HG02981 (cell line): ENCODE measurements around the gene RHBDL2.
"Not testable (repeated sequence)": the region's sequence is repeated elsewhere in the genome, so short reads cannot be mapped to it uniquely, and the experiment has no call there.

ENCODE experiments used
- ATAC-seq: cut with Tn5 transposase; IDR thresholded peaks from one replicate; pipeline ENCODE4 v1.9.1; 2021; ENCODE audit warnings: mild to moderate bottlenecking, moderate library complexity; ENCODE audit not compliant: unreplicated experiment

RHBDL2 gene

DNA sequence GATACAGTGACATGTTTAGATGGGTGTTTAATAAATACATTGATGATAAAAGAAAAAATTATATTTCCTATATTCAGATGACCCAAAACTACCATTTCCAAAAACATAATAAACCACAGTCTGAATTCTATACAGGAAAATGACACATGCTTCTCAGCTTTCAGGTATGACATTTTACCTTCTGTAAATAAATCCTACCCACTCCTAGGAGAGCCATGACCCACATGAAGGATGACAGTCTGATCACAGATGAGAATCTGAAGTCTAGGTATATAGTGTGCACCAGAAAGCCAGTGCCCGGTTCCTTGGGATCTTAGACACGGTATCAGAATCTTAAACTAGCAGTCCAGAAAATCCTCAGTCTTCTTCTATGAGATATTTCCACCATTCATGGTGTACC is 56.5 kb downstream of the RHBDL2 start:
- no peak for ATAC-seq

DNA sequence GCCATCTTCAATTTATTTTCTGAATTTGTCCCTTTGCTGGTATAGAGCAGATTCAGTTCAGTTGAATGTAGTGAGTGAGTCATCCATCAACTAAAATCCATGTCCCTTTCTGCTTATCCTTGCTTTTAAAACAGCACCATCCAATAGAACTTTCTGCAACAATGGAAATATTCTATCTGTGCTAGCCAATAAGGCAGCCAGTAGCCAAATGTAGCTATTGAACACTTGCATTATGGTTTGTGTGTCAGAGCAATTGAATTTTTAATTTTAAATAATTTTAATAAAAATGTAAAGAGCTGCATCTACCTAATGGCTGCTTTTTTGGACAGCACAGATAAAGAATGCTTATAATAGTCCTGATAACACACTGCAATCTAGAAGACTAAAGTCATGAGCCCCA is 60.1 kb downstream of the RHBDL2 start, which contains the start of gene GJA9:
Gene GJA9, minus strand, starts transcription at position 101 of the 400 bp plus-strand sequence. CDS start 5,489 bp downstream, outside the sequence.
- ATAC-seq: no peak

DNA sequence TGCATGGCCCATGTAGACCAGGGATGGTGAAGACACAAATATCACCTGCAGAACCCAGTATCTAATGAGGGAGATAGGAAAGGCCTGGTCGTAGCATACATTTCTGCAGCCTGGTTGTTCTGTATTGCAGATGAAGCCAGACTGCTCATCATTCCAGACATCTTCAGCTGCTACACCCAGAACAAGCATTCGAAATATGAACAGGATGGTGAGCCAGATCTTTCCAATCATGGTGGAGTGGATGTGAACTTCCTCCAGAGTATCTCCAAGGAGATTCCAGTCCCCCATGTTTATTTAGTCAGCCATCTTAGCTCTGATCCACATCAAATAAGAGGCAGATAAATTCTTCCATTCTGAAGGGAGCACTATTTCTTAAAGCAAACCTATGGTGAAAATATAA is 65.8 kb downstream of the RHBDL2 start:
- no peak for ATAC-seq

GRCh38 chr1:38873027-38873969 is 68.3 kb downstream of the RHBDL2 start, which contains the start of gene MYCBP:
MYCBP (minus strand) TSS chr1:38873348; CDS start chr1:38873305, 43 bp downstream.
- peak; percentile 96 for ATAC-seq

DNA sequence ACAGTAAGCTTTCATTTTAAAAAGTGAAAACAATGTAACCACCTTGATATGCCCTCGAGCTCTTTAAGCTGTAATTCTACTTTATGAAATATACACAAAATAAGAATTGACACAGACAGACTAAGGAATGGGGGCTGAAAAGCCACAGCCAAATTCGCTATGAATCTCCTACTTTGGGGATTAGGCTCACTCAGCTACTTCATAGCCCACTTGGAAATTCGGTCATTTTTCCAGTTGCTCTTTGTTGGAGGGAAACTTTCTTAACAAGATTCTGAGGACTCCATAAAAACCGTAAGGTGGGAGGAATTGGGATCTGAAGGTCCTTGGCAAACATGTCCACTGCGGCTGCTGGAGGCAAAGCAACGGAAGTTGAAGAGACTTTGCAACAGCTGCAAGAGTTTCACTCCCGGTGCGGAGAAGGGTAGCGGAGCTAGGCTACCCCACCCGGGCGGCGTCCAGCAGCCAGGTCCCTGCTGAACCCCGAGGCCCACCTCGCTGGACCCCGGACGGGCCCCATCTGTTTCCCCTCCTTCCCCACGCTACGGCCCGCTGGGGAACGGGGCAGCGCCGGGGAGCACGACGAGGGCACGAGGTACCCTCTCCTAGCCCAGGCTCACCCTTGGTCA is 69.1 kb downstream of the RHBDL2 start:
- ATAC-seq: peak; percentile 13

DNA sequence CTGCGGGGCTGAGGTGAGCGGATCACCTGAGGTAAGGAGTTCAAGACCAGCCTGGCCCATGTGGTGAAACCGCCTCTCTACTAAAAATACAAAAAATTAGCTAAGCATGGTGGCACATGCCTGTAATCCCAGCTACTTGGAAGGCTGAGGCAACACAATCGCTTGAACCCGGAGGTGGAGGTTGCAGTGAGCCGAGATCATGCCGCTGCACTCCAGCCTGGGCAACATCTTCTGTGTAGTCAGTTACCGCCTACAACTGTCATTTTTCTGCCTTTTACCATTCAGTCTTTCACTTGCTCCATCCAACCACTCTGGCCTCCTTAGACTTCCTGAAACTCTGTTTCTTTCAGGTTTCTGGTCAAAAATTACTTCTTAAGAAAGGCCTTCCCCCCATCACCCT is 70.6 kb downstream of the RHBDL2 start:
- no peak for ATAC-seq

DNA sequence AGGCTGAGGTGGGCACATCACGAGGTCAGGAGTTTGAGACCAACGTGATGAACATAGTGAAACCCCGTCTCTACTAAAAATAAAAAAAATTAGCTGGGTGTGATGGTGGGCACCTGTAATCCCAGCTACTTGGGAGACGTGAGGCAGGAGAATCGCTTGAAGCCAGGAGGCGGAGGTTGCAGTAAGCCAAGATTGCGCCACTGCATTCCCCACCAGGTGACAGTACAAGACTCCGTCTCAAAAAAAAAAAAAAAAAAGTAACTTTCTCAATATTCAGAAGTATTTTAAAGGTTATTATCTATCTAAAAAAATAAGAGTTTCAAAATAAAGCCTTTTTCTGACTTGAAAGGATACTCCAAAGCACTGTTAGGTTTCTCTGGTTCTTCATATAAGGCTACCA is 74.4 kb downstream of the RHBDL2 start:
- no peak for ATAC-seq

DNA sequence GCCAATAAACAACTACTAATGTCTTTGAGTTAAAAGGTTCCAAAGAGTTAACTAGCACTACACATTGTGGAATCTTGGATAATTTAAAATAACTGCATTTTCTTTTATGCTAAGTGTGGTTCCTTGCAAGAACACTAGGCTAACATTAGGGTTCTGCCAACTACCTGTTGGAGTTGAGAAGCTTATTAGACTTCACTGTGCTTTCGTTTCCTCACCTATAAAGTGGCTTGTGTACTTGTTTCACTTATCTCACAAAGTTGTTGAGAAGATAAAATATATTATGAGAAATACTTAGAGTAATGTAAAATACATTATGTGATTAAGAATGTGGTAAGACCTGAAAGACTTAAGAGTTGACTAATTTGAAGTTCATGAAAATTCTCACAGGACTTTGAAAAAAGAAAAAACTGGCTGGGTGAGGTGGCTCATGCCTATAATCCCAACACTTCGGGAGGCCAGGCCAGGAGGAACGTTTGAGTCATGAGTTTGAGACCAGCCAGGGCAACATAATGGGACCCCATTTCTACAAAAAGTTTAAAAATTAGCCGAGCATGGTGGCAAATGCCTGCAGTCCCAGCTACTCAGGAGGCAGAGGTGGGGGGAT is 76.4 kb downstream of the RHBDL2 start:
- no peak for ATAC-seq

GRCh38 chr1:38860454-38860795 is 81.2 kb downstream of the RHBDL2 start:
- ATAC-seq: no peak

- ATAC-seq: peak; percentile 92
These were observed 81.8 kb downstream of the RHBDL2 start, which contains the start of gene RRAGC for GRCh38 chr1:38859561-38860453. RRAGC (minus strand) TSS chr1:38859772; CDS start chr1:38859646, 126 bp downstream.

DNA sequence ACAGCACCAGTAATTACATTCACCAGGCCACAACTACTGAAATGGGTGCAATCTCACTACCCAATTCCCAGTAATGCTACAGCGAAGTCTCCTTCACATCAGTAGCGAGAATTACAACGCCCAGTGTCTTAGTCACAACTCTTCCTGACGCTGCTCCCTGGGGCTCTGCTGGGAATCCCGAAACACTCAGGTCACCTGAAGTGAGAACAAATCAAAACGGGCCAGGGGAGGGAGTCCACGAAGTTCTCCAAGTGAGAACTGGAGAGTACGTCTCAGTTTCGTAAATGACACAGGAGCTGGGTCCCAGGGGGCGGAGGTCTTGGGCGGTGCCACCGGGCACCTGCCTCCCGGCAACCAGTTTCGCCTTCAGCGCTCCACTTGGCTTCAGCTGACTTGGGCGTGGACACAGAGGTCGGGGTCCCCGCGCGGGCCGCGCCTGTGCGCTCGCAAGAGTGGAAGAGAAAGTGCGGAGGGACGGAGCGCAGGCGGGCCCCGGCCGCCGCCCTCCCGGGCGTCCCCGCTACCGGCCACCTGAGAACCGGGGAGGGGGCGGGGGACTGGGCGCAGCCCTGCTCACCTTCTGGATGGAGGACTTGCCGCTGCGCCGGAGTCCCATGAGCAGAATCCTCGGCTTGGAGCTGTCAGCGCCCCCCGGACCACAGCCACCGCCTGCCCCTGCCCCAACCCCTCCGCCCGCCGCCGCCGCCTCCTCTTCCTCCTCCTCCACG is 82.6 kb downstream of the RHBDL2 start:
- ATAC-seq: peak; percentile 22

DNA sequence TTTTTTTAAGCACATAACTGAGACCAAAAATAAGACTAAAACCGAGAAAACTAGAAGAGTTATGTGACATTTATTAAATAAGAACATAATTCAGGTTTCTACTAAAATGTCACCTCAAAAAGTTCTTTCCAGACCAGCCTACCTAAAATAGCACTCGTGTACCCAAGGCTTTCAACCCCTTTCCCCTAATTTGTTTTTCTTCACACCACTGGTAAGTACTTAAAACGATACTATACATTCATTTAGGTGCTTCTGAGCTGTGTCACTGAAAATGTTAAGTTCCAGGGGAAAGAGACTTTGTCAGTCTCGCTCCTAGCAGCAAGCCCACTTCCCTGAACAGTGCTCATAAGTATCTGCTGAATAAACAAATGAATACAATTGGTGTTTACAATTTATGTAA is 88.8 kb downstream of the RHBDL2 start:
- no peak for ATAC-seq

GRCh38 chr1:38848071-38848470 is 93.6 kb downstream of the RHBDL2 start:
- ATAC-seq: no peak

DNA sequence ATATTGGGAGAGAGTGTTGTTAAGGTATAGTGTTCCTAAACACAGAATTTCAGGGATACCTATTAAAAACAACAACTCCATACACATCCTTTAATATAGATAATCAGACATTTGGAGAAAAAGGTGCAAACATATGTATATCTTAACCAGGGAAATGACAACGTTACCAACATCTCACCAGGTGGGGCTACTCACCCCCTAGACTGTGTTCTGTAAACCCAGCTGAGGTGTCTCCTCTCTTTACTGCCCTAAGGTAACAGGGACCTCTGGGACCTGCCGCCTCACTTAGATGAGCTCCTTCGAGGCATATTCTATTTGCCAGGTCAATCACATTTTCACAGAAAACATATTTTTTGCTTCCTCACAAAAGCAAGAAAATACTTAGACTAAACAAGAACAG is 95.4 kb downstream of the RHBDL2 start:
- no peak for ATAC-seq

DNA sequence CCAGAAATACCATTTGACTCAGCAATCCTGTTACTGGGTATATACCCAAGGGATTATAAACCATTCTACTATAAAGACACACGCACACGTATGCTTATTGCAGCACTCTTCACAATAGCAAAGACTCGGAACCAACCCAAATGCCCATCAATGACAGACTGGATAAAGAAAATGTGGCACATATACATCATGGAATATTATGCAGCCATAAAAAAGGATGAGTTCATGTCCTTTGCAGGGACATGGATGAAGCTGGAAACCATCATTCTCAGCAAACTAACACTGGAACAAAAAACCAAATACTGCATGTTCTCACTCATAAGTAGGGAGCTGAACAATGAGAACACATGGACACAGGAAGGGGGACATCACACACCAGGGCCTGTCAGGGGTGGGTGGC is 96.5 kb downstream of the RHBDL2 start:
- not testable (repeated sequence) for ATAC-seq

GRCh38 chr1:38840281-38840680 is 101.3 kb downstream of the RHBDL2 start:
- ATAC-seq: no peak

DNA sequence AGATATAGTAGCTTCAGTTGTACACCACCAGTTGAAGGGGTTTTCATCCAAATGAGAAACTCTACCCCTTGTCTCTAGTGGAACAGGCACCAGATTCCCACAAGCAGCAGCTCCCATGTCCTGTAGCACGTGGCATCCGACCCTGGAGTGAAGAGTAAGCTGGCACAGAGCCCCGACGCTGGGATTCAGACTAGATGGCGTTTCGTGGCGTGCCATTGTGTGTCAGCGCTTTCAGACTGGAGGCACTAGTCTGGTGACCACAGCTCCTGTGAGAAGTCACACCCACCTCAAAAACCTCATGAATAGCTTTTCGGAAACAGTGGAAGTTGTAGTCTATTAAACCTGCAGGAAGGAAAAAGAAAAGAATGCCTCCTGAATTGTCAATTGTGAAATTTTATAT is 102.3 kb downstream of the RHBDL2 start:
- no peak for ATAC-seq

- ATAC-seq: not testable (repeated sequence)
These were observed 105.3 kb downstream of the RHBDL2 start for GRCh38 chr1:38836316-38836715.
